Measurements from ENCODE around the gene PRKCE. TPM values are rescaled to one million over a fixed set of nuclear protein-coding genes. Genes with fewer than 3 reads are reported as not detected.

The PRKCE gene
- total RNA-seq, 1 experiment from 2014 or later: 21.7 TPM

DNA sequence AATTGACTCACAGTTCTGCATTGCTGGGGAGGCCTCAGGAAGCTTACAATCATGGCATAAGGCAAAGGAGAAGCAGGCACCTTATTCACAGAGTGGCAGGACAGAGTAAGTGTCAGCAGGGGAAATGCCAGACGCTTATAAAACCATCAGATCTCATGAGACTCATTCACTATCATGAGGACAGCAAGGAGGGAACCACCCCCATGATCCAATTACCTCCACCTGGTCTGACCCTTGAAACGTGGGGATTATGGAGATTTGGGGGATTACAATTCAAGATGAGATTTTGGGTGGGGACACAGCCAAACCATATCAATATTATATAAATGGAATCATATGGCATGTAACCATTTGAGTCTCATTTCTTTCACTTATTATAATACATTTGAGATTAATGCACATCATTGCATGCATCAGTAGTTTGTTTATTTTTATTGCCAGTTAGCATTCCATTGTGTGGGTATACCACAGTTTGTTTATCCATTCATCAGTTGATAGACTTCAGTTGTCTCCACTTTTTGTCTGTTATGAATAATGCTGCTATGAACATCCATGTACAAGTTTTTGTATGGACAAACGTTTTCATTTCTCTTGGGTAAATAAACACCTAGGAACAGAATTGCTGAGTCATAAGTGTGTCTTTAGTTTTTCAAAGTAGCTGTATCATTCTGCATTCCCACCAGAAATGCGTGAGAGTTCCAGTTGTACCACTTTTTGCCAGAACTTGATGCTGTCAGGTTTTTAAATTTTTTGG is 34.6 kb upstream of the PRKCE start:
- H3K4me2 ChIP-seq: peak overlapping the region; percentile 23
- no peaks in the 10 kb centered on the region for H3K9me3 ChIP-seq (ENCODE audit: insufficient read depth, low read depth)
- DNase-seq: peak in 1 of 2 experiments; percentile 87
- H3K4me1 ChIP-seq (replicated peaks; ENCODE audit: insufficient read depth): peaks cover 34% of the 10 kb centered on the region
- POLR2A ChIA-PET (ENCODE audit: unreplicated experiment): no interaction called here
- H3K27me3 ChIP-seq (ENCODE audit: insufficient read depth, low read depth): no peaks in the 10 kb centered on the region
- no peaks in the 10 kb centered on the region for H4K20me1 ChIP-seq (ENCODE audit: insufficient read depth)
- TF ChIP-seq, protein P1, sequence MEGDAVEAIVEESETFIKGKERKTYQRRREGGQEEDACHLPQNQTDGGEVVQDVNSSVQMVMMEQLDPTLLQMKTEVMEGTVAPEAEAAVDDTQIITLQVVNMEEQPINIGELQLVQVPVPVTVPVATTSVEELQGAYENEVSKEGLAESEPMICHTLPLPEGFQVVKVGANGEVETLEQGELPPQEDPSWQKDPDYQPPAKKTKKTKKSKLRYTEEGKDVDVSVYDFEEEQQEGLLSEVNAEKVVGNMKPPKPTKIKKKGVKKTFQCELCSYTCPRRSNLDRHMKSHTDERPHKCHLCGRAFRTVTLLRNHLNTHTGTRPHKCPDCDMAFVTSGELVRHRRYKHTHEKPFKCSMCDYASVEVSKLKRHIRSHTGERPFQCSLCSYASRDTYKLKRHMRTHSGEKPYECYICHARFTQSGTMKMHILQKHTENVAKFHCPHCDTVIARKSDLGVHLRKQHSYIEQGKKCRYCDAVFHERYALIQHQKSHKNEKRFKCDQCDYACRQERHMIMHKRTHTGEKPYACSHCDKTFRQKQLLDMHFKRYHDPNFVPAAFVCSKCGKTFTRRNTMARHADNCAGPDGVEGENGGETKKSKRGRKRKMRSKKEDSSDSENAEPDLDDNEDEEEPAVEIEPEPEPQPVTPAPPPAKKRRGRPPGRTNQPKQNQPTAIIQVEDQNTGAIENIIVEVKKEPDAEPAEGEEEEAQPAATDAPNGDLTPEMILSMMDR (conservative IDR thresholded peaks at IDR 0.05): no peak
- TF ChIP-seq EZH2 (IDR thresholded peaks at IDR 0.05; ENCODE audit: low read depth): no peak
- no peaks in the 10 kb centered on the region for H3K36me3 ChIP-seq (ENCODE audit: low read depth)
- H3K79me2 ChIP-seq (ENCODE audit: low read depth): no peaks in the 10 kb centered on the region
- H3K27ac ChIP-seq: peak overlapping the region; percentile 51
- no peak overlapping the region for H3K4me3 ChIP-seq
- no peaks in the 10 kb centered on the region for H3K9me2 ChIP-seq (ENCODE audit: insufficient read depth)
- intact Hi-C loops (cut with micrococcal nuclease; ENCODE audit: unreplicated experiment): no loop called here
- no TSS peak for BruUV-seq (replicated peaks)
- CTCF ChIA-PET: no interaction called here
- peaks cover 25% of the 10 kb centered on the region for H3F3A ChIP-seq (ENCODE audit: insufficient read depth, low read depth)
- 0 out of 2 replicates have a peak overlapping the region, but pooled peaks have one; percentile 0 for H2AFZ ChIP-seq

- CTCF ChIA-PET: interaction anchor here (0.6 kb wide), 1 partner anchor 866 kb away, joined by 3 read pairs; no protein-coding TSS in a partner anchor
- peak overlapping the region; percentile 51 for H3K27ac ChIP-seq
- TF ChIP-seq, protein P1 (conservative IDR thresholded peaks at IDR 0.05): no peak
Measured at GRCh38 chr2:45617496-45617895, 34.0 kb upstream of the PRKCE start.

GRCh38 chr2:45622336-45623075 is 29.0 kb upstream of the PRKCE start:
- Histone ChIP-seq H3K4me3 (no peak overlapping the region), H4K20me1 (ENCODE audit: insufficient read depth) (no peaks in the 10 kb centered on the region), H3K9me3 (ENCODE audit: insufficient read depth, low read depth) (no peaks in the 10 kb centered on the region), H3K4me1 (replicated peaks; ENCODE audit: insufficient read depth) (peaks cover 8% of the 10 kb centered on the region), H2AFZ (no peak overlapping the region), H3K79me2 (ENCODE audit: low read depth) (no peaks in the 10 kb centered on the region), H3F3A (ENCODE audit: insufficient read depth, low read depth) (peaks cover 3% of the 10 kb centered on the region), H3K9me2 (ENCODE audit: insufficient read depth) (no peaks in the 10 kb centered on the region), H3K36me3 (ENCODE audit: low read depth) (no peaks in the 10 kb centered on the region), H3K4me2 (no peak overlapping the region), H3K27me3 (ENCODE audit: insufficient read depth, low read depth) (no peaks in the 10 kb centered on the region), H3K27ac (no peak overlapping the region)
- CTCF ChIA-PET: no interaction called here
- TF ChIP-seq EZH2 (IDR thresholded peaks at IDR 0.05; ENCODE audit: low read depth): no peak
- TF ChIP-seq, protein P1 (conservative IDR thresholded peaks at IDR 0.05): no peak
- no TSS peak for BruUV-seq (replicated peaks)
- intact Hi-C loops (cut with micrococcal nuclease; ENCODE audit: unreplicated experiment): no loop called here
- DNase-seq: peak in 1 of 2 experiments; percentile 32
- POLR2A ChIA-PET (ENCODE audit: unreplicated experiment): no interaction called here

More at GRCh38 chr2:45617496-45617895, 34.0 kb upstream of the PRKCE start:
- peaks cover 27% of the 10 kb centered on the region for H3K4me1 ChIP-seq (replicated peaks; ENCODE audit: insufficient read depth)
- no peaks in the 10 kb centered on the region for H3K9me2 ChIP-seq (ENCODE audit: insufficient read depth)
- no peaks in the 10 kb centered on the region for H4K20me1 ChIP-seq (ENCODE audit: insufficient read depth)
- H3K27me3 ChIP-seq (ENCODE audit: insufficient read depth, low read depth): no peaks in the 10 kb centered on the region
- no peaks in the 10 kb centered on the region for H3K36me3 ChIP-seq (ENCODE audit: low read depth)
- BruUV-seq (replicated peaks): no TSS peak
- H3K79me2 ChIP-seq (ENCODE audit: low read depth): no peaks in the 10 kb centered on the region
- peaks cover 18% of the 10 kb centered on the region for H3F3A ChIP-seq (ENCODE audit: insufficient read depth, low read depth)
- peak overlapping the region; percentile 23 for H3K4me2 ChIP-seq
- POLR2A ChIA-PET (ENCODE audit: unreplicated experiment): no interaction called here
- H3K9me3 ChIP-seq (ENCODE audit: insufficient read depth, low read depth): no peaks in the 10 kb centered on the region
- DNase-seq: no peak
- no peak overlapping the region for H2AFZ ChIP-seq
- H3K4me3 ChIP-seq: no peak overlapping the region
- intact Hi-C loops (cut with micrococcal nuclease; ENCODE audit: unreplicated experiment): no loop called here
